Midbrain (tissue), 1 donor: Measurements from ENCODE around the gene TMEM139.
"Not testable (repeated sequence)": the region's sequence is repeated elsewhere in the genome, so short reads cannot be mapped to it uniquely, and the experiment has no call there.

ENCODE experiments used
- DNase-seq: peaks from one replicate; lab custom pipeline; 2025; lab: John Stamatoyannopoulos, UW

Gene TMEM139

GRCh38 chr7:143259765-143260164 is 25.0 kb upstream of the TMEM139 start:
- DNase-seq = no peak

DNA sequence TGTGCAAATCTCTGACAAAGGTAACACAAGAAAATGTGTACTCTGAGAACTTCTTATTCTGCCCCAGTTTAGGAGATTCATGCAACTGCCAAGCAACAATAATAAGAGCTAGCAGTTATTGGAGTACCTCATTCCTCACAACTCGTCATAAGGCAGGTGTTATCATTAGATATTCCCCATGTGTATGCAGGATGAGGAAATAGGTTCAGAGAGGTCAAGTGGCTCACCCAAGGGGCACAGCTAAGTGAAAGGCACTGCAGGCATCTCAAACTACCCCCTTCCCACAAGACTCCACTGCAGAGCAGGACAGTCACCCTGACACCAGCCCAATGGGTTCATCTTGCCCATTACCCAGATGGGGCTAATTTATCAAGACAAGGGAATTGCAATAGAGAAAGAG is 22.9 kb upstream of the TMEM139 start:
- DNase-seq = no peak

- DNase-seq = peak; percentile 81
These were observed 21.2 kb upstream of the TMEM139 start, which contains the start of gene GSTK1 for GRCh38 chr7:143263266-143264195. Gene GSTK1 (plus strand): TSS chr7:143263441. CDS start chr7:143263514, 73 bp downstream.

GRCh38 chr7:143264196-143264568 is 20.6 kb upstream of the TMEM139 start:
- DNase-seq = not testable (repeated sequence)

DNA sequence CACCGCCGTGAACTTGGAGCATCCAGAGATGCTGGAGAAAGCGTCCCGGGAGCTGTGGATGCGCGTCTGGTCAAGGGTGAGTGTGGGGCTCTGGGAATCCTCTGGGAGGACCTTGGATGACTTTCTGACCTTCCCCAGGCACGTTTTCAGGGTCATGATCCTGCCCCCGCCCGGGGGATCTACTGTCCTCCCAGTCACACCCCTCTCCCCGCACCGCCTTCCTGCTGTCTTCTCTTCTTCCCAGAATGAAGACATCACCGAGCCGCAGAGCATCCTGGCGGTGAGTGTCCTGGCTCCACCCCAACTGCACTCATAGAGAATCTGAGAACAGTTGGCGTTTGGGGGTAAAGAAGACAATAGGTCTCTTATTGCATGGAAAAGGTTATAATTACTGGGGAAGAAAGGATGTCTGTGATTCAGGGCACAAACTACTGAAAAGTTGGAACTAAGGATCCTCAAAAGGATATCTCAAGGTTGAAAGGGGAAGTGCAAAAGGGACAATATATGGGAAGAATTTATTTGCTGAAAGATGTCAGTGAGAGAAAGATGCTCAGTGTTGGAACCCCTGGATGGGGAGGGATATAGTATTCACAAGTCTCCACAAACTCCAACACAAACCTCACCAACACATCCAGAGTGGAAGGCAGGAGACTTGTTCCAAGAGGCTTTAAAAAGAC is 19.6 kb upstream of the TMEM139 start:
- no peak for DNase-seq

GRCh38 chr7:143269251-143269650 is 15.5 kb upstream of the TMEM139 start:
- DNase-seq = no peak

DNA sequence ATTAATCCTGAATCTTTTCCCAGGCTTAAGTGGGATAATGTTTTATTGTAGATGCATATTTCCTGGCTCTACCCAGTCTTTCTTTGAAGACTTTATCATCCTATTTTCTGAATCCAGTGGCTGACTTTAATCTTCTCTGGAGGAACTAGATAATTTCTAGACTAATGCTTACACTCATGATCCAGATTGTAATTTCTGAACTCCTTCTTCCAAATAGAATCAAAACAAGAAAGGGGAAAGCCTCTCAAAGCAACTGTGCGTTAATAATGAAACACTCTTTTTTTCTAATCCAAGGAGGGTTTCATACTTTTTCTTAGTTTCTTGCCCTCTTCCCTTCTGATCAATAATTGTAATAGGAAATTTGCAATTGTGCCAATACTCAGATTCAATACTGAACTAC is 13.5 kb upstream of the TMEM139 start:
- DNase-seq = no peak

DNA sequence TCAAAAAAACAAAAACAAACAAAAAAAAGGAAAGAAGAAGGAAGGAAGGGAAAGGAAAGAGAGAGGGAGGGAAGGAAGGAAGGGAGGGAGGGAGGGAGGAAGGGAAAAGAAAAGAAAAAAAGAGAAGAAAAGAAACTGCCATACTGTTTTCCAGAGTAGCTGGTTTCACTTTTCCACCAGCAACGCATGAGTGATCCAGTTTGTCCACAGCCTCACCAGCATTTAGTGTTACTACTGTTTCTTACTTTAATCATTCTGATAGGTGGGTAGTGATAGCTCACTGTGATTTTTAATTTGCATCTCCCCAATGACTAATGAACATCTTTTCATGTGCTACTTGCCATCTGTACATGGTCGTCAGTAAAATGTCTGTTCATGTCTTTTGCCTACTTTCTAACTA is 11.9 kb upstream of the TMEM139 start:
- no peak for DNase-seq

DNA sequence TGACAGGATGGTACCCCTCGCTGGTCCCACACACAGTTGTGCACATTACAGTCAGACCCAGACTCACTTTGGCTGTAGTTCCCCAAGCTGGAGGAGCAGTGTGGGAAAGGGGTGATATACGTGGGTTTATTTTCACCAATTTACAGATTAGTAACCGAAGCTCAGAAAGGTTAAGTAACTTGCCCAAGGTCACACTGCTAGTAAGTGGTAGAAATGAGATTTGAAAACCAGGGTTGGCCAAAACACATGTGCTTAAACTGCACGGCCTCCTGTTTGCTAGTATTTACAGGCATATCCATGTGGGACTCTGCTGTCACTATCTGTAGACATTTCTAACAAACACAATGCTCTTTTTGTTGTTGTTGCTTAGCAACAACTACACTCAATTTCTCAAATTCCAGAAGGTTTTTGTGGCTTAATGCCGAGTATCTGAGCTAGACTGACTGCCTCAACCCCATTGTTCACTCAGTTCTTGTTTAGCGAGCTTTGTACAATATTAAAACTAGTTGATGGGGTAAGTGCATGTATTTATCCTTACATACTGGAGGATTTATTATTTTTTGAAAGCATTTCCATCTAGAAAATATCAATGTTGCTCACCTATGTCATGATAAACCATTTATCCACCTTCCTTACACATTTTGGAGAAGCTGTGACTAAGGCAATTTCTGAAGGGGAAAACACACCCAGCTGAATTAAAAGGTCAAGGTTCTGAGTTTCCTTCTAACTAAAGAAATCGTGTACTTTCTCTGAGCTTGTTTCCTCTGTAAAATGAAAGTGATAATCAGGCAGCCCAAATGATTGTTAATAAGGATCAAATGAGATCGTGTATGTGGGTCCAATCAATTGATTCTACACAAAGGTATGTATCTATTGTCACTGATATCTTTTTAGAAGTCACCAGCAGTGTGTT is 5.3 kb upstream of the TMEM139 start:
- peak; percentile 84 for DNase-seq

- DNase-seq = no peak
These were observed 4.6 kb upstream of the TMEM139 start for GRCh38 chr7:143280160-143280559.

- DNase-seq = no peak
These were observed 4.2 kb upstream of the TMEM139 start for GRCh38 chr7:143280566-143280965.

GRCh38 chr7:143281529-143281928 is 3.2 kb upstream of the TMEM139 start:
- DNase-seq = no peak

GRCh38 chr7:143282124-143282523 is 2.6 kb upstream of the TMEM139 start:
- no peak for DNase-seq

GRCh38 chr7:143283381-143283780 is 1.4 kb upstream of the TMEM139 start:
- no peak for DNase-seq

DNA sequence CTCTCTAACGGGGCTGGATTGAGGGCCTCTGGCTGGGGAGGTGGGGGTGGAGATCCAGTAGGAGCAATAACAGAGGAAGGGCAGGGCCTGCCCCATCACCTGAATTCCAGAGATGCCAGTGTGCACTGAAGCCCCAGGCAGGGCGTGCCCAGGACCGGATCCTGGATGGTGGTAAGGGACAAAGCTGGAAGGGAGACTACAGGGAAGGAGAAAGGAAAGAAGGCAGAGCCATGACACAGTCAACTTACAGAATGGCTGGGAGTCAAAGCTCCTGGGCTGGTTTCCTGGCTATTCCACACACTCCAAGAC is 666 bp downstream of the TMEM139 start:
- no peak for DNase-seq

DNA sequence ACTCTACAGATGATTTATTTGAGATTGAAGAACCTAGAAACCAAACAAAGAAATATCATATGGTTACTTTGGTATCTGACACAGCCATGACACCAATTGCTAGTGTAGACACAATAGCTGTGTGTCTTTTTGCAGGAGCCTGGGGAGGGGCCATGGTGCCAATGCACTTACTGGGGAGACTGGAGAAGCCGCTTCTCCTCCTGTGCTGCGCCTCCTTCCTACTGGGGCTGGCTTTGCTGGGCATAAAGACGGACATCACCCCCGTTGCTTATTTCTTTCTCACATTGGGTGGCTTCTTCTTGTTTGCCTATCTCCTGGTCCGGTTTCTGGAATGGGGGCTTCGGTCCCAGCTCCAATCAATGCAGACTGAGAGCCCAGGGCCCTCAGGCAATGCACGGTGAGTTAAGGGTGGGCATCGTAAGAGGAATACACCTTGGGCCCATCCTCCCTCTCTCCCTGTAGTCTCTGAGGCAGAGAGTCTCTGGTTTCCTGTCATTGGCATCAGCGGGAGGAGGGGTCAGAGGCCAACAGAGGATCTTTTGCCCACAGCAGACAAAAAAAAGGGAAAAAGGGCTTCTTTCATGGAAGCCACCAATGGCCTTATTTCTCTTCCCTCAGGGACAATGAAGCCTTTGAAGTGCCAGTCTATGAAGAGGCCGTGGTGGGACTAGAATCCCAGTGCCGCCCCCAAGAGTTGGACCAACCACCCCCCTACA is 1.2 kb downstream of the TMEM139 start:
- DNase-seq = peak; percentile 81

DNA sequence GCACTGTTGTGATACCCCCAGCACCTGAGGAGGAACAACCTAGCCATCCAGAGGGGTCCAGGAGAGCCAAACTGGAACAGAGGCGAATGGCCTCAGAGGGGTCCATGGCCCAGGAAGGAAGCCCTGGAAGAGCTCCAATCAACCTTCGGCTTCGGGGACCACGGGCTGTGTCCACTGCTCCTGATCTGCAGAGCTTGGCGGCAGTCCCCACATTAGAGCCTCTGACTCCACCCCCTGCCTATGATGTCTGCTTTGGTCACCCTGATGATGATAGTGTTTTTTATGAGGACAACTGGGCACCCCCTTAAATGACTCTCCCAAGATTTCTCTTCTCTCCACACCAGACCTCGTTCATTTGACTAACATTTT is 1.7 kb downstream of the TMEM139 start:
- peak; percentile 60 for DNase-seq

GRCh38 chr7:143287339-143287934 is 2.7 kb downstream of the TMEM139 start:
- no peak for DNase-seq

DNA sequence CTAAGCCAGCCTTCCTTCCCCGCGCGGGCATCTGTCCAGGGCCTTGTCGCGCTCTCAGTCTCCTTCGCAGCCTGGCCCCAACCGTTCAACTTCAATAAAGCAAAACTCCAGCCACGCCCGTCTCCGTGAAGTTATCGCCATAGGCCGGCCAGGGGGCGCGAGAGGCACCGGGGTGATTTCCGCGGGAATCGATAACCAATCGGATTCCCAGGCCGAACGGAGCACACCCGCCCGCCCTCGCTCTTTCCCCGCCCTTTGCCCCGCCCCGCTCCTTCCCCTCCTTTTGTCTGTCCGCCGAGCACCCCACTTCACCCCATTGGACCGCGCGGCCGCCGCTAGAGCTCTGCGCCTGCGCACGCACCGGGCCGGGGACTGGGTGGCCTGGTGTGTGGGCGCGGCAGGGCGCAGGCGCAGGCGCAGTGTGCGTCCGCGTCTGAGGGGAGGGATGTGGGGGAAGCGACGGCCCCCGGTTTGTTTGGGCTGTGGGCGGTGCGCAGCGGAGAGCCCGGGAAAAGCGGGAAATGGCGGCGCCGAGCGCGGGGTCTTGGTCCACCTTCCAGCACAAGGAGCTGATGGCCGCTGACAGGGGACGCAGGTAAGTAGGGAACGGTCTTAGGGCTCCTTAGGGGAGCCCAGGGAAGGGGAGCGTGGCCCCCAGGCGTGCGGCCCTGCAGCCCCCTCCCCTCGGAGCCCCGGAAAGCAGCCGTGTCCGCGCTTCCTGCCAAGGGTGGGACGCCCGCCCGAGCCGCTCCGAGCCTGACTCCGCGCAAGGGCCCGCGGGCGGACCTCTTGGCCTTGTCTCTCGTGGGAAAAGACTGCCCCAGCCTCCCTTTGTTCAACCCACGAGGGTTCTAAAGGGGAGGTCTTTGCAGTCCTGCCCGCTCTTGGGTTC is 3.4 kb downstream of the TMEM139 start, which contains the start of gene CASP2:
CASP2 (plus strand) TSS at position 417 of the 892 bp plus-strand sequence; CDS start at position 522, 105 bp downstream.
- DNase-seq = peak; percentile 98

DNA sequence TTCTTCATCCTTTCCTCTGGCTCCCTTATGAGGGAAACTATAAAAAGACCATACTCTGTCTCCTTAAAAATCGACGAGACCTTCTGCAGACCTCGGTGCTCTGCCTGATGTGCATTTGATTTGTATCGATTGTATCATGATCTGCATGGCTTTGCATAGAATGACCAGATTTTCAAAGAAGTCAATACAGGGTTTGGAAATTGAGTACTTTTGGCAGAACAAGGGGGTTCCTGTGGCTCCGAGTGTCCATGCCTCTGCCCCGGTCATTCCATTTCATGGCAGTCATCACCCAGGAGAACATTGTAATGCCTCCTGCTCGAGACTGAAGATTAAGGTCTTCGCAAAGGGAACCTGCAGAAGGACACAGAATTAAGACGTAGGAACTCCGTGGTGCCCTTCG is 4.1 kb downstream of the TMEM139 start:
- DNase-seq = no peak
